Stimulated activated CD8-positive, alpha-beta memory T cell treated with anti-CD3 and anti-CD28 coated beads, Interleukin-4, amount 100 ng/mL, for 4 hours (primary cell): ENCODE measurements around the gene GLI1.
"Not testable (repeated sequence)": the region's sequence is repeated elsewhere in the genome, so short reads cannot be mapped to it uniquely, and the experiment has no call there.

Experiments used
- DNase-seq, 2 donors: peaks; one replicate each; pipeline ENCODE4 v3.0.0-alpha.2; 2020; ENCODE audit warnings: low read depth in 2 of 2, low spot score in 1 of 2

Gene GLI1

DNA sequence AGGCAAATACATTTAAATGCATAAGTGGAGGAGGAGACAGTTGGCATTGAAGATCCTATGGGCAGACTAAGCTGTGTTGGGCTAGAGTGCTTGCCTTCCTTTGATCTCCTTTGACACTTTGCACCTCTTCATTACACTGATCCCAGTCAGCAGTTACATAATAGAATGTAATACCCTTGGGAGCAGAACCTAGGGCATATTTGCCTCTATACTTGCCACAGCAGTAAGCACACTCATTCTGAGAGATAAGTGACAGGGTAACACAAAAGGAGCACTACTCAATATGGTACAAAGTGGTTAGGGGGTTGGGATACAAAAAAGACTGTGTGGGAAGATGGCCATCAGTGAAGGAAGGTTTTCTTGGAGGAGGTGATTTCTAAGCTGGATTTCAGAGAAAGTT is 37.2 kb downstream of the GLI1 start:
- no peak for DNase-seq

DNA sequence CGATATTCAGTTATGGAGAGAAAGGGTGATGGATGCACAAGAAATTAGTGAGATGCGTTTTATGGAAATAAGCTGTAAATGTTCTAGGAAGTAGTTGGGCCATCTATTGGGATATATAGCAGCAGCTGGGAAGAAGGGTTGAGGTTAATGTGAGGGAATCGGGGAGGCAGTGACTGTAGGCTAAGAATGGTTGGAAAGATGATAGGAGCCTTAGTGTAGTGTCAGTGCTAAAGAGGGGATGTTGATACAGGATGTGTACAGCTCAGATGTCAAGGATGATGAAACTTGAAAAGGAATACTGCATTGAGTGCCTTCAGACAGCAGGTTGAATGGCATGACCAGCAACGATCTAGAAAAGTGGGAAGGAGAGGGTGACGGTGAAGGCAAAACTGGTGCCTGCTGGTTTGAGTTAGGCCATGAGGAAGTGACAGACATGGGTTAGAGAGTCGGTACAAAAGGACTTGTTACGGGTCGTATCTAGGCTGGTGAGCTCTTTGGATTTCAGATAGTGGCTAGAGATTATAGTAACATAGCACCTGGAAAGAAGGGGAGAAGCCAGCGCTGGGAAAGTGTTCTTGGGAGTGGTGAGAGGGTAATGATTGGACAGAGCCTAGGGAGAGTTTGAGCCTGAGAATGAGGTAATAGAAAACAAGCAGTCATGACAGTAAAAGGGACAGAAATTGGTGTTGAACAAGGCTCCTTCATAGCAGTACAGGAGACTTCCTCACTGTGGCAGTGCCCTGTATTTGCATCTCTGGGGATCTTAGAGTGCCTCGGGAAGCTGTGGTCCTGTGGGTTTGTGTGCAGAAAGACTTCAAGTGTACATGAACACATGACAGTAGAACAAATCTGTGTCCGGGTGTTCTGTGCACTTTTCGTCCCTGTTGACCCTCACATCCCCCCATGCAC is 37.9 kb downstream of the GLI1 start:
- DNase-seq: no peak

DNA sequence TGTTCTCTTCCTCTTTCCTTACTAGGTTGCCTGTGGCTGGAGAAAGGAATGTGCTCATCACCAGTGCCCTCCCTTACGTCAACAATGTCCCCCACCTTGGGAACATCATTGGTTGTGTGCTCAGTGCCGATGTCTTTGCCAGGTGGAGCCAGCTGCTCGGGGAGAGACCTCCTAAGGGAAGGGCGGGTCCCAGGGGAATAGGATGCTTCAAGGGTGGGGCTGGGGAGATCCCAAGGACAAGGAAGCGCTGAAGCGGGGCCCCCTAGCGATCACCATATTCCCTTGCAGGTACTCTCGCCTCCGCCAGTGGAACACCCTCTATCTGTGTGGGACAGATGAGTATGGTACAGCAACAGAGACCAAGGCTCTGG is 38.5 kb downstream of the GLI1 start:
- no peak for DNase-seq

- no peak for DNase-seq
Observed at GRCh38 chr12:57498571-57498970, 39.0 kb downstream of the GLI1 start.

DNA sequence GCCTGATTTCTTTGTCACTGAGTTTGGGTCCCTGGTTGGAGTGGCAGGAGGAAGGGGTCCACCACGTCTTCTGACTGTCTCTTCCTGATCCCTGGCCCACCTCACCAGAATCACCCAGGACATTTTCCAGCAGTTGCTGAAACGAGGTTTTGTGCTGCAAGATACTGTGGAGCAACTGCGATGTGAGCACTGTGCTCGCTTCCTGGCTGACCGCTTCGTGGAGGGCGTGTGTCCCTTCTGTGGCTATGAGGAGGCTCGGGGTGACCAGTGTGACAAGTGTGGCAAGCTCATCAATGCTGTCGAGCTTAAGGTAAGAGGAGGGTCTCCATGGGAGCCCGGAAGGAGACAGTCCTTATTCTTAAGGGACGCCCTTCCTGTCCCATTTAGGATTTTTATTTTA is 40.6 kb downstream of the GLI1 start:
- DNase-seq: no peak

- not testable (repeated sequence) for DNase-seq
Observed at GRCh38 chr12:57502311-57502969, 42.9 kb downstream of the GLI1 start.

GRCh38 chr12:57506541-57506940 is 47.0 kb downstream of the GLI1 start:
- DNase-seq: not testable (repeated sequence)

- not testable (repeated sequence) for DNase-seq
Observed at GRCh38 chr12:57507796-57508195, 48.2 kb downstream of the GLI1 start.

GRCh38 chr12:57511161-57511560 is 51.6 kb downstream of the GLI1 start:
- DNase-seq: no peak

- no peak for DNase-seq
Observed at GRCh38 chr12:57511588-57512325, 52.2 kb downstream of the GLI1 start.

DNA sequence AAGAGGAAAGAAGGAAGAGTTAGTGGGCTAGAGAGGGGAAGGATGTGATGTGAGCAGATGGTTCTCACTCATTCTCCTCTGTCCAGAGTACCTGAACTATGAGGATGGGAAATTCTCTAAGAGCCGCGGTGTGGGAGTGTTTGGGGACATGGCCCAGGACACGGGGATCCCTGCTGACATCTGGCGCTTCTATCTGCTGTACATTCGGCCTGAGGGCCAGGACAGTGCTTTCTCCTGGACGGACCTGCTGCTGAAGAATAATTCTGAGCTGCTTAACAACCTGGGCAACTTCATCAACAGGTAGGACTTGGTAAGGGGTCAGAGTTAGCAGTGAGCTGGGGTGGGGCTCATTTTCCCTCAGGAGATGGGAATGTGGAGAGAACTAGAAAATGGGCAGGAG is 53.1 kb downstream of the GLI1 start:
- no peak for DNase-seq

DNA sequence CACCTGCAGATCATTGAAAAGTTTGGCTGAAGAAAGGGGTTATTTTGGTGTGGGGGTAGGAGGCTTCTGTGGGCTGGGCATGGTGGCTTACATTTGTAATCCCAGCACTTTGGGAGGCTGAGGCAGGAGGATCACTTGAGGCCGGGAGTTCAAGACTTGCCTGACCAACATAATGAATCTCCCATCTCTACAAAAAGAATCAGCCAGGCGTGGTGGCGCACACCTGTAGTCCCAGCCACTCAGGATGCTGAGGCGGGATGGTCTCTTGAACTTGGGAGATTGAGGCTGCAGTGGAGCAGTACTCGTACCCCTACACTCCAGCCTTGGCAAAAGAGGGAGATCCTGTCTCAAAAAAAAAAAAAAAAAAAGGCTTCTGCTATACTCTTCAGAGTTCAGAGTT is 53.7 kb downstream of the GLI1 start:
- DNase-seq: no peak

DNA sequence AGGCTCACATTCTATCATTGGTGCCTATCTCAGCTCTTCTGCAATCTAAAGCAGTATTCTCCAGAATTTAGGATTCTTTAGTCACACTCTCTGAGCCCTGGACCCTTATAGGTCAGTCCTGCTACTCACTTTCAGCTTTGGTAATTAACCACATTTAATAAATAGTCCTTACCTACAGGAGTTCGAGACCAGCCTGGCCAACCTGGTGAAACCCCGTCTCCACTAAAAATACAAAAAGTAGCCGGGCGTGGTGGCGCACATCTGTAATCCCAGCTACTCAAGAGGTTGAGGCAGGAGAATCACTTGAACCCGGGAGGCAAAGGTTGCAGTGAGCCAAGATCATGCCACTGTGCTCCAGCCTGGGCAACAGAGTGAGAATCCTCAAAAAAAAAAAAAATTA is 54.1 kb downstream of the GLI1 start:
- DNase-seq: not testable (repeated sequence)

GRCh38 chr12:57514246-57514645 is 54.7 kb downstream of the GLI1 start:
- DNase-seq: not testable (repeated sequence)

DNA sequence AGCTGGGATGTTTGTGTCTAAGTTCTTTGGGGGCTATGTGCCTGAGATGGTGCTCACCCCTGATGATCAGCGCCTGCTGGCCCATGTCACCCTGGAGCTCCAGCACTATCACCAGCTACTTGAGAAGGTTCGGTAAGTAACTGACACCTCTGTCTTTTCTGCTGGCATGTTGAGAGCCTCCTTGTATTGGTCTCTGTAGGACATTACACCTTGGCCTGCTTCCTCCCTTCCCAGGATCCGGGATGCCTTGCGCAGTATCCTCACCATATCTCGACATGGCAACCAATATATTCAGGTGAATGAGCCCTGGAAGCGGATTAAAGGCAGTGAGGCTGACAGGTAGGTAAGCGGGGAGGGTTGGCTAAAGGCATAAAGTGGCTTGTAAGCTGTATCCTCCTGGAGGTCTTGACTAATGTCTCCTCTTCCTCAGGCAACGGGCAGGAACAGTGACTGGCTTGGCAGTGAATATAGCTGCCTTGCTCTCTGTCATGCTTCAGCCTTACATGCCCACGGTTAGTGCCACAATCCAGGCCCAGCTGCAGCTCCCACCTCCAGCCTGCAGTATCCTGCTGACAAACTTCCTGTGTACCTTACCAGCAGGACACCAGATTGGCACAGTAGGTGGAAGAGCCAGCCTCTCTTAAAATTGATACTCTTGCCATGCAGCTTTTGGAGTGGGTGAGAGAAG is 55.3 kb downstream of the GLI1 start:
- DNase-seq: no peak

GRCh38 chr12:57515408-57515933 is 55.9 kb downstream of the GLI1 start:
- no peak for DNase-seq

- no peak for DNase-seq
Observed at GRCh38 chr12:57515934-57516541, 56.5 kb downstream of the GLI1 start.

GRCh38 chr12:57516617-57517153 is 57.1 kb downstream of the GLI1 start:
- DNase-seq: no peak

DNA sequence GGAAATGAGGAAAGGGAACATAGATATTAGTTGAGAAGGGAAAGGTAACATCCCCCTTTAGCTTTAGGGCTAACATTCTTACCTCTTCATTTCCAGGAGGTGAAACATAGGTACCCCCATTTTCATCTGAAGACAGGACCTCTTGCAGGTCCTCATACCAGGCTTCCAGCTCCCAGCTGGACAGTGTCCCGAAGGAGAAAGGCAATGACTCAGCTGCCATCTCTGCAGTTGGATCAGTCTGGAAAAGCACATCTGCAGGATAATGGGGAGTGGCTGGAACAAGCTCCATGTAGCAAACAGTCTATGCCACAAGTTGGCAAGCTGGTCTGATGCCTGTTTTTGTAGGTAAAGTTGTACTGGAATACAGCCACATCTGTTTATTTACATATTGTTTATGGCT is 57.6 kb downstream of the GLI1 start:
- no peak for DNase-seq

DNA sequence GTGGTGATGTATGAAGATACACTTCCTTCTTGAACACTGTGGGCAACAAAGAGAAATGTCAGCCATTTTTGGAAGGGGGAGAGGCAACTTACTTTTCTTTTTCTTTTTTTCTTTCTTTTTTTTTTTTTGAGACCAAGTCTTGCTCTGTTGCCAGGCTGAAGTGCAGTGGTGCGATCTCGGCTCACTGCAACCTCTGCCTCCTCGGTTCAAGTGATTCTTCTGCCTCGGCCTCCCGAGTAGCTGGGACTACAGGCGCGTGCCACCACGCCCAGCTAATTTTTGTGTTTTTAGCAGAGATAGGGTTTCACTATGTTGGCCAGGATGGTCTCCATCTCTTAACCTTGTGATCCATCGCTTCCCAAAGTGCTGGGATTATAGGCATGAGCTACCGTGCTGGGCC is 58.1 kb downstream of the GLI1 start:
- not testable (repeated sequence) for DNase-seq
